ENCODE results near the gene DLST.

- TF ChIP-seq, protein P1, sequence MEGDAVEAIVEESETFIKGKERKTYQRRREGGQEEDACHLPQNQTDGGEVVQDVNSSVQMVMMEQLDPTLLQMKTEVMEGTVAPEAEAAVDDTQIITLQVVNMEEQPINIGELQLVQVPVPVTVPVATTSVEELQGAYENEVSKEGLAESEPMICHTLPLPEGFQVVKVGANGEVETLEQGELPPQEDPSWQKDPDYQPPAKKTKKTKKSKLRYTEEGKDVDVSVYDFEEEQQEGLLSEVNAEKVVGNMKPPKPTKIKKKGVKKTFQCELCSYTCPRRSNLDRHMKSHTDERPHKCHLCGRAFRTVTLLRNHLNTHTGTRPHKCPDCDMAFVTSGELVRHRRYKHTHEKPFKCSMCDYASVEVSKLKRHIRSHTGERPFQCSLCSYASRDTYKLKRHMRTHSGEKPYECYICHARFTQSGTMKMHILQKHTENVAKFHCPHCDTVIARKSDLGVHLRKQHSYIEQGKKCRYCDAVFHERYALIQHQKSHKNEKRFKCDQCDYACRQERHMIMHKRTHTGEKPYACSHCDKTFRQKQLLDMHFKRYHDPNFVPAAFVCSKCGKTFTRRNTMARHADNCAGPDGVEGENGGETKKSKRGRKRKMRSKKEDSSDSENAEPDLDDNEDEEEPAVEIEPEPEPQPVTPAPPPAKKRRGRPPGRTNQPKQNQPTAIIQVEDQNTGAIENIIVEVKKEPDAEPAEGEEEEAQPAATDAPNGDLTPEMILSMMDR (IDR thresholded peaks at IDR 0.05): no peak
- TF ChIP-seq POLR2A (IDR thresholded peaks at IDR 0.05): no peak
- TF ChIP-seq EP300 (IDR thresholded peaks at IDR 0.05): no peak
- no peak for TF ChIP-seq POLR2AphosphoS5 (IDR thresholded peaks at IDR 0.05)
Measured at GRCh38 chr14:74936151-74936550, 54.4 kb downstream of the DLST start.

Measured in suprapubic skin (tissue), 4 donors.